T follicular helper cell (primary cell): ENCODE results near the gene ETFDH.
"Not testable (repeated sequence)": the region's sequence is repeated elsewhere in the genome, so short reads cannot be mapped to it uniquely, and the experiment has no call there.

Experiments
- DNase-seq: peaks from one replicate; pipeline ENCODE4 v3.0.0-alpha.2; 2020; ENCODE audit warnings: low read depth
- total RNA-seq, 2 experiments: gene quantifications; one replicate each; lab custom pipeline; 2026; lab: John Stamatoyannopoulos, UW

Gene ETFDH
- 27.6 to 35.9 reads per million in 2 experiments for total RNA-seq

DNA sequence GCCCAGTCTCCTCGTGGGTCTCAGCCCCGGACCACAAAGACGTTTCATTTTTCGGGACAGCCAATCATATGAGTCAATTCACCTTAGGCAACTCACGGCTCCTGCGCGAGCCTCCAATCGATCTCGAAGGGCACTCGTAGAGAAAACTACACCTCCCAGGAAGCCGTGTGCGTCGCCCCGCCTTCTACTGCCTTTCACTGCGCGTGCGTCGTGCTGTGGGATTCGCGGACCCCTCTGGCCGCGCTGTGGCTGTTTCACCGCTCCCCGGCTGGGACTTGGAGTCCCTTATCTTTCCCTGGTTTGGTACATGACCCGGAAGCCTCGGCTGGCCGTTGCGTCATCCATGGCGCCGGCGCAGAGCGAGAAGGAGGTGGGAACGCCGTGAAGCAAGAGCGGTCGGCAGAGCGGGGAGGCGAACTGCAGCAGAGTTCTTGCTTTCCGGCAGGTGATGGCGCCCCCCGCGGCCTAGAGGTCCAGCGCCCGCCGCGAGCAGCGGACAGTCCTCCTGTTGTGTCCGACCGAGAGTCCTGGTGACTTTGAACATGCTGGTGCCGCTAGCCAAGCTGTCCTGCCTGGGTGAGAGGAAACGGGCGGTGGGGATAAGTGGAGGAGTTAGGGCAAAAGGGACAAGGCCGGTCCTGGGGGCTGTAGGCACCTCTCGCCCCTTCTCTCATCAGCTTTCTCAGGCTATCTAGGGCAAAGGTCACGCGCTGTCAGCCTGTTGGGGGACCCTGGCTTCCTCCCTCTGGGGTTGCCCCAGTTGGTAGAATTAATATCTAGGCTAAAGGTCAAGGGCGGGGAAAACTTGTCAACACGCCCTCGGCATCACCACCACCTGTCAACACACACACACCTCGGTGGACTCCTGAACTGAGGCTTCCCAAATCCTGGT is at the start of gene ETFDH:
Gene ETFDH (plus strand): TSS at position 382 of the 892 bp plus-strand sequence. CDS start 161 bp downstream, at position 543.
- DNase-seq, result peak; percentile 98

DNA sequence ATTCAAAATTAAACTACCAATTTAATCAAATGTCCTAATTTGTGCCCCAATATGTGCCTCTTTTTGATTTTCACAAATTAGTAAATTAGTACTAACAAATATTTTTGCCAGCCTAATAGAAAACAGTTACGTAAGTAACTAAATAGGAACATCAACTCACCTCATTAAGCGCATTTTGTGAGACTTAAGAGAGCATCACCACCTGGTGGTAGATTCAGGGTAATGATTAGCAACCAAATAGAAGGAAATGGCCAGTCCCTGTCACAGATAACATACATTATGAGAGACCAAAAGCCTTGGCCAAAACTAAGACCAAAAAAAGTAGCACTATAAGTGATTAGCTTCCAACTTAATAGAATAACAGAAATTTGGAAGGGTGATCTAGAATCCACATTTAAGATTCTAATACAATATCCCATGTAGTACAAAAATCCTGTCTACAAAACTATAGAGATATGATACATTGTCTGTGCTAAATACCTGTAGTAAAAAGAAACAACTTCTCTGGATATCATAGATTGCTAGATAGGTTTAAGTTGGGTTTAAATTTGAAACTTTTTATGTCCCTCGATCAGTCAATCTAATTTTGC is 47.1 kb upstream of the ETFDH start:
- no peak for DNase-seq

DNA sequence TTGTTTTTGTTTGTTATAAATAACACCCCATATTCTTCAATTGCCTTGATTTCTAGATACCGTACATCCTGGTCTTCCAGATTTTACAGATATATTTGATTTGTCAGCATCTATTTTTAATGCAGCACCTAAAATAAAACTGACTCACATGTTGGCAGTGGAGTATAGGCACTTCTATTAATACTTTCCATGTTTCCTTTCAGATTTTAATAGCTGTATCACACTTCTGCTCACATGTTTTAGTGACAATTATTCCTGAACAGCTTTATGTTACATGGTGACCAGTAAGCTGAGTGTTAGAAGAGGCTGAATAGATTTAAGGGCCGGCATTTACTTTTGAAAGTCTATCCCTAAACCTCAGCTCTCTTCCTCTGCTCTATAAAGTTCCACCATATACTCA is 46.6 kb upstream of the ETFDH start:
- DNase-seq, result no peak

DNA sequence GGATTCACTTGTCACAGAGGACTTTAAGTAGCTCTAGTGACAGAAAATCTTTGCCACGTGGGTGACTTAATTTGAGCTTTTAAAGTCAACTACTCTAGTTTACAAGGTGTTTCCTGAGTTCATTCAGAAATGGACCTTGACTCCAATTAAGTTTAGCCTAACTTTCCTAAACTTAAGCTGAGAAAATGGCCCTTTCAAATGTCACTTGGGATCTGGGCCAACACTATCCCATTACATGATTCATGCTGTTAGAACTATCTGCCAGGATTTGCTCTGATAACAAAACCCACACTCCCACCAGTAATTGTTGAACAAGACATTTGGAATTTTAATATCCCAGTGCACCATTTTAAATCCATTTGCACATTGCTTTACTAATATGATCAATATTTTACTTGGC is 41.2 kb upstream of the ETFDH start:
- no peak for DNase-seq

DNA sequence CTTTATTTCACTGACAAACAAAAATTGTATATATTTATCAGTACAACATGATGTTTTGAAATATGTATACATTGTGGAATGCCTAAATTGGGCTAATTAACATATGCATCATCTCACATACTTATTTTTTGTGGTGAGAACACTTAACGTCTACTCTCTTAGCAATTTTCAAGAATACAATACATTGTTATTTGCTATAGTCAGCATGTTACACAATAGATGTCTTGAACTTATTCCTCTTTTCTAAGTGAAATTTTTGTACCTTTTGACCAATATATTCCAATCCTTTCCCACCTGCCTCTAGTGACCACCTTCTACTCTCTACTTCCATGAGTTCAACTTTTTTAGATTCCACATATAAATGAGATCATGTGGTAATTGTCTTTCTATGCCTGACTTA is 35.5 kb upstream of the ETFDH start:
- DNase-seq, result no peak

DNA sequence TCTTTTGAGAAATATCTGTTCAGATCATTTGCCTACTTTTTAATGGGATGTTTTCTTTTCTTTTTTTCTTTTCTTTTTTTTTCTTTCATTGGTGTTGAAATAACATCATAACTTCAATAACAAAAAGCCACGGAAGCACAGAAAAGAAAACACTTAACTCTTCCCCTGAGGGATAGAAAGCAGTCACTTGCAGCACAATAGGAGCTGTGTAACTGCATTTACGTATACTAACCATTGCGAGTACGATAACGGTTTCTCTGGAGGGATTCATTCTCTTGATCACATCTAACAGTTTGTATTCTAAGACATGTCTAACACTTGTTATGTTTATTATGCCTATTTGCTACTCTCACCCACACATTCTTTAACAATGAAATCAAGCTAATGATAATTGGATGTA is 27.7 kb upstream of the ETFDH start:
- no peak for DNase-seq

DNA sequence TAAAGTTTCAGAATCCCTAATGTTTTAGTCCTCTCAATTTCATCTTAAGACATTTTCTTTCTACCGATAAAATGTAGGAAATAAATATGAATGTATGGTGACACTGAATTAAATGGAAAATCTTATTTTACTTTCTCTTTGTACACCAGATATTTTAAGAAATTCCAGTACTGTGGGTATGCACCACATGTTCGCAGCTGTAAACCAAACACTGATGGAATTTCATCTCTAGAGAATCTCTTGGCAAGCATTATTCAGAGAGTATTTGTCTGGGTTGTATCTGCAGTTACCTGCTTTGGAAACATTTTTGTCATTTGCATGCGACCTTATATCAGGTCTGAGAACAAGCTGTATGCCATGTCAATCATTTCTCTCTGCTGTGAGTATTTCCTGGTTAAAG is 27.3 kb upstream of the ETFDH start:
- DNase-seq, result no peak

DNA sequence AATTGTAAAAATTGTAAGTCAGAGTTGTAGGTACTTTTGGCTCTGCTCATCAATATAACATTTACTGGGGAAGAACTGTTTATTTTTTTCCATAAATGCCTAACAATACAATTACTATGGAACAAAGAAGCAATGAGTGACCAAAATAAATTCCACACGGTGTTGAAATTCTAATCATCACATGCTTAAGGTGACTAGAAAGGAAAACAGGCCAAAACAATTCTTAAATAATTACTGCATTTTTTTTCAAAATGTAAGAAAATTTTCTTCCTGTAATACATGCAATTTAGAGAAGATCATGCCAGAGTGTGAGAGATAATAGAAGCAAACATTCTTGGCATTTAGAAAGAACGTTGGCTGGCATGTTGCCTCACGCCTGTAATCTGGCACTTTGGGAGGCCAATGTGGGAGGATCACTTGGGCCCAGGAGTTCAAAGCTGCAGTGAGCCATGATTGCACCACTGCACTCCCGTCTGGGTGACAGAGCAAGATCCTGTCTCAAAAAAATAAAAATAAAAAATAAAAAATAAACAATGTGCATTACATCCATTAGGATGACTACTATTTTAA is 22.9 kb upstream of the ETFDH start:
- DNase-seq, result no peak

DNA sequence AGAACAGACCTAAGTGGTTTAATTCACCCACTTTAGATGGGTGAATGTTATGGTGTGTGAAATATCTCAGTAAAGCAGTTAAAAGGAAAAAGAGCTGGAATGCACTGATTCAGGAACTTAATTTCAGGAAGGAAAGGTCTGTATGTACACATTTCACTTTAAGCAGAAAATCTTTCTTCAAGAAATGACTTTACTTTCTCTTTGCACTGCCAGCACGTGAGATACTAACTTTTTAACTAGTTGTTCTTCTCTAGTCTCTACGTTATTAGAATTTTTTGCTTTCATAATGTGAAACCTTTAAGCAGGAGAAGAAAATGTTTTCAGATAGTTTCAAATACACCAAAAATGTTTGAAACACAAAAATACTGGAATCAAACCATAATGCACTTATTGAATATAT is 19.2 kb upstream of the ETFDH start:
- DNase-seq, result no peak

DNA sequence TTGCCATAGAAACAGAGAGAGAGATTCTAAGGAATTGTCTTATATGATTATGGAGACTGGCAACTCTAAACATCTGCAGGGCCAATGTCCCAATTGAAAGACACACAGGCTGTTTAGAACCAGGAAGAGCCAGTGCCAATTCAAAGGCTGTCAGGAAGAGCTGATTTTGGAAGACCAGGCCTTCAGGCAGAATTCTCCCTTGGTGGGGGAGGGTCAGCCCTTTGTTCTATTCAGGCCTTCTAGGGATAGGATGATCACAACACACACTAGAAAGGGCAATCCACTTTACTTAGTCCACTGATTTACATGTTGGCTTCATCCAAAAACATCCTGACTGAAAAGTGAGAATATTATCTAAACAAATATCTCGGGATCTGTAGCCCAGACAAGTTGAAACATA is 15.7 kb upstream of the ETFDH start:
- DNase-seq, result no peak

DNA sequence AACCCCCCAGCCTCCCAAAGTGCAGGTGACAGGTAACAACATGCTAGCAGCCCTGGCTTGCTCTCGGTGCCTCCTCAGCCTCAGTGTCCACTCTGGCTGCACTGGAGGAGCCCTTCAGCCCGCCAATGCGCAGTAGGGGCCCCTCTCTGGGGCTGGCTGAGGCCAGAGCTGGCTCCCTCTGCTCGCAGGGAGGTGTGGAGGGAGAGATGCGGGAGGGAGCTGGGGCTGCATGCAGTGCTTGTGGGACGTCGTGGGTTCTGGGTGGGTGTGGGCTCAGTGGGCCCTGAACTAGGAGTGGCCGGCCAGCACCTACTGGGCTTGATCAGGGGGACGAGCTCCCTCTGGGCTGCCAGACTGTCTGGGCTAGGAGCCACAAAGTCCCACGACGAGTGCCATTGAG is 14.8 kb upstream of the ETFDH start:
- DNase-seq, result no peak

DNA sequence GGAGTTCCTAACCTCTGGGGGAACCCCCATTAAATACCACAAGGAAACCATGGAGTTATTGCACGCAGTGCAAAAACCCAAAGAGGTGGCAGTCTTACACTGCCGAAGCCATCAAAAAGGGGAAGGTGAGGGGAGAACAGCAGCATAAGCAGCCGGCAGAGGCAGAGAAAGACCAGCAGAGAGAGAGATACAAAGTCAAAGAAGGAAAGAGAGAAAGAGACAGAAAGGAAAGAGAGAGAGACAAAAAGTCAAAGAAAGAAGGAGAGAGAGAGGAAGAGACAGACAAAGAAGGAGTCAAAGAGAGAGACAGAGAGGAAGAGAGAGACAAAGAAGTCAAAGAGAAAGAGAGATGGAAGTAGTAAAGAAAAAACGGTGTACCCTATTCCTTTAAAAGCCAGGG is 8.8 kb upstream of the ETFDH start:
- DNase-seq, result not testable (repeated sequence)

DNA sequence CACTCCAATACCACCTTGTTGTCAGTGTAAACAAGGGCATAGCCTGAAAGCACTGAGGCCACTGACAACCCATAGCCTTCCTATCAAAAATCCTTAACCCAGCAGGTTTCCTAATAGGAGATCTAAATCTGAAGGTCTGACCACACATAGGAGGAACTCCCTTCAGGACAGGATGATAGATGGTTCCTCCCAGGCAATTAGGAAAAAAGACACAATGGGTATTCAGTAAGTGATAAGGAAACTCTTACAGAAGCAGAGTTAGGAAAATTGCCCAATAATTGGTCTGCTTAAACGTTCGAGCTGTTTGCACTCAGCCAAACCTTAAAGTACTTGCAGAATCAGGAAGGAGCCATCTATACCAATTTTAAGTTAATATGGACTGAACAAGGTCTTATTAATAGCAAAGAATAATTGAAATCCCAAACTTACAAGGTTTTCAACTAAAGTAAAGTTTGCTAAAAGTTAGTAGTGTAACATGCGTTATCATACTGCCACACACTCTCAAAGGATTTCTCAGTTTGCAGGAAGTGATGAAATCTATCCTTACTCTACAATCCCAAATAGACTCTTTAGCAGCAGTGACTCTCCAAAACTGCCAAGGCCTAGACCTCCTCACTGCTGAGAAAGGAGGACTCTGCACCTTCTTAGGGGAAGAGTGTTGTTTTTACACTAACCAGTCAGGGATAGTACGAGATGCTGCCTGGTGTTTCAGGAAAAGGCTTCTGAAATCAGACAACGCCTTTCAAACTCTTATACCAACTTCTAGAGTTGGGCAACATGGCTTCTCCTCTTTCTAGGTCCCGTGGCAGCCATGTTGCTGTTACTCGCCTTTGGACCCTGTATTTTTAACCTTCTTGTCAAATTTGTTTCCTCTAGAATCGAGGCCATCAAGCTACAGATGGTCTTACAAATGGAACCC is 8.1 kb upstream of the ETFDH start:
- DNase-seq, result not testable (repeated sequence)

DNA sequence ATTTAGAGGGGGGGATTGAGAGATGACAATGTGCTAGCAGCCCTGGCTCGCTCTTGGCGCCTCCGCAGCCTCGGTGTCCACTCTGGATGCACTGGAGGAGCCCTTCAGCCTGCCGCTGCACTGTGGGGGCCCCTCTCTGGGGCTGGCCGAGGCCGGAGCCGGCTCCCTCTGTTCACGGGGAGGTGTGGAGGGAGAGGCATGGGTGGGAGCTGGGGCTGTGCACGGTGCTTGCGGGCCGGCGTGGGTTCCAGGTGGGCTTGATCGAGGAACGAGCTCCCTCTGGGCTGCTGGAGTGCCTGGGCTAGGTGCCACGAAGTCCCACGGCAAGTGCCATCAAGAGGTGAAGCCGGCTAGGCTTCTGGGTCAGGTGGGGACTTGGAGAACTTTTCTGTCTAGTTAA is 7.3 kb upstream of the ETFDH start:
- DNase-seq, result no peak

DNA sequence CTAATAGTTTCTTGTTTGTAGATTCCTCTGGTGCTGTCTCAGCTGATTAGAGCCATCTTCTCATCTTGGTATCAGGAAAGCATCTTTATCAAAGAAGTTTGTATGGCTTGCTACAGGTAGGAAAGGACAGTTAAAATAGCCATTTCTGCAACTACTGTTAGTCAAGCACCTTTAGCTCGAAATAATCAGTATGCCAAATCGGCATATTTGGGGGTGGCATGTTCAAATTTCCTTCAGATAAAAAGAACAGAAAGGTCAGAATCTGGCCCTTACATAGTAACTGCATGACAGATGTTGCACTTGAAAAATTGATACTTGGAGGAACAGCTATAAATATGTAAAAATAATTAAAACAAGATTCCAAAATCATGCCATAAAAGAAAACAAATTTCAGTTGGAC is 5.2 kb upstream of the ETFDH start:
- no peak for DNase-seq

DNA sequence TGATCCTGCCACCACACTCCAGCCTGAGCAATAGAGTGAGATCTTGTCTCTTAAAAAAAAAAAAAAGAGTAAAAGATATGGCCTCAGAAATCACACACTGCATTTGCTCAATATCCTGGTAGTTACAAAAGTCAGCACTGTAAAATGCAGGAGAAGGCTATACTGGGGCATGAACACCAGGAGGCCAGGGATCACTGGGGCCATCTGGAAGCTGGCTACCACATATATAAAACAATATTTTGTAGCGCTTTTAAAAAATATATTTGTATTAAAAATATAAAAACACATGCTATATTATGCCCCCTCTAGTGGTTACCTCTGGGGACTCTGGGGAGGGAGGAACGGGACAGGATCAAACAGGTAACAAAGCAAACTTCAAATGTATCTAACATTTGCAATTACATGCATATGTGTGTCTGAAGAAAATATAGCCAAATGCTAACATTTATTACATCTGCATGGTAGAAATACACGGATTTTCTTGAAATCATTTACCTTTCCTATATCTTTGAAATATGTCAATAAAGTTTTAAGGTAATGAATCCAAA is 4.4 kb upstream of the ETFDH start:
- no peak for DNase-seq

DNA sequence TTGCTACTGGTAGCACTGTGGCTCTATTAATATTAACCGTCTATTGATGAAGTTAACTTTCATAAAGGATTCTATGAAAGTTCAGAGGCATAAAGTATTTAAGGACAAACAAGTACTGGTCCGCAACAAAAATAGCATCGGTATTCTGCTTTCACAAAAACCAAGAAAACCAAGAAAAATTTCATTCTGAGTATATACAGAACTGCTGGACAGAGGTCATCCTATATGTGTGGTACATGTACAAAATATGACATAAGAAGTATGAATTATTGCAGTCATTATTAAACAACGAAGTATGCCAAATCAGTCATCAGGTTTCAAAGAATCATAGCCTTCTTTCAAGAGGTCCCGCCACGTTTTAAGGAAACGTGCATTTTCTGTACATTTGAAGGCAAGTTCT is 2.8 kb upstream of the ETFDH start:
- DNase-seq, result no peak

DNA sequence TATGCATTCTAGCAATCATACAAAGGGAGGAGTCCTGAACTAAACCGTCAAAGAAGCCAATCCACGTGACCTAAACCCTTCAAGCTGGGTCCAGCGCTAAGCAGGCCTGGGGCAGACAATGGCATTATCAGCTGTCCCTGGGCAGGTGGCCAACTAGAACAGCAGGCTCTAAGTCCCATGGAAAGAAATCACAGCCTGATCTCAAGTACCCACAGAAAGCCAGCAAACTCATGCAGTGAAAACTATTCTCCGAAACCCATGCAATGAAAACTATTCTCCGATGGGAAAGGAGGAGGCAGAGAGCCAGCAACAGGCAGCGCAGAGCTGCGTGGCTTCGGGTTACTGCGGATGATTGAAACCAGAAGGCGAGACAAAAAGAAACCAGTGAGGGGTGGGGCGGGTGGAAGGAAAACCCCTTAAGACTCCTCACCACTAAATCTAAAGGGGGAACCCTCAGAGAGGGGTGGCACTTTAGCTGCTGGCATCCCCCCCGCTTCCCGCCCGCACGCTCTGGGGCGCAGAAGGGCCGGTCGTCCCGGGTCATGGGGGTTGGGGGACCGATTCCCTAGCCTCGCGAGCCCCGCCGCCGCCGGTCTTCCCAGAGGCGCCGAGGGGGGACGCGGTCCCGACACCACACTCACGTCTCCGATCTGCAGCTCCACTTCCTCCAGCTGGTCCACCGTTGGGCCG is 976 bp upstream of the ETFDH start:
- DNase-seq, result no peak

DNA sequence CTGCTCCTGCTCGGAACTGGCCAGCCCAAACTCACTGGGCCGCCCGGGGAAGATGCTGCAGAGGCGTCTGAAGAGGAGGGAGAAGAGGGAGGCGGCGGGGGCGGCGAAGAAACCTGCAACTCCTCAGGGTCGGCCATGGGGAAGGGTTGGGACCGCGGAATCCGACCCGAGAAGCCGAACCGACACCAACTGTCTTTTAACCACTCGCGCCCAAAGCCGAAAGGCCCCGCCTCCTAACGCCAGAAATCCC is 506 bp upstream of the ETFDH start, which contains the start of gene C4orf46:
Gene C4orf46 (minus strand): TSS at position 223 of the 250 bp plus-strand sequence. CDS start 86 bp downstream, at position 137.
- no peak for DNase-seq

DNA sequence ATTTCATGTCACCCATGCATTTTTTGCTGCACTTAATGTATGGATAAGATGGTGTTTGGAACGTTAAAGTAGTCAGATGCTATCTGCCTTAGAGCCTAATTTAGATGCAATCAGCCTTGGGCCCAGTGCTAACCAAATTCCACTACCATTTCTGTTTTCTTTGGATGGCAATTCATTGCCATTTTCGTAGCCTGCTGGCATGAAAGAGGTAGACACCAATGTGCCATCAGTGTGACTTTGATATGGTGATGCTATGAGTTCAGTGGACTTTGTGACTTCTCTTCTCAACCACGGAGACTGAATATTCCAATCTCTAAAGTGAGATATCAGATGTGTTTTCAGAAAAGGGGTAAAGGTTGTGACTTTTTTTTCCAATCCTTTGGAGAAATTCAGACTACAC is 1.5 kb downstream of the ETFDH start:
- no peak for DNase-seq

DNA sequence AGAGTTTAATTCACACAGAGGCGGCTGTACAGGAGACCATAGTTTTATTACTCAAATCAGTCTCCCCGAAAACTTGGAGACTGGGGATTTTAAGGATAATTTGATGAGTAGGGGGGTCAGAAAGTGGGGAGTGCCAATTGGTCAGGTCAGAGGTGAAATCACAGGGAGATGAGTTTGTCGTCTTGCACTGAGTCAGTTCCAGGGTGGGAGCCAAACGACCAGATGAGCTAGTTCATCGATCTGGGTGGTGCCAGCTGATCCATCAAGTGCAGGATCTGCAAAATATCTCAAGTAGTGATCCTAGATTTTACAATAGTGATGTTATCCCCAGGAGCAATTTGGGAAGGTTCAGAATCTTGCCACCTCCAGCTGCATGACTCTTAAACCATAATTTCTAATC is 4.0 kb downstream of the ETFDH start:
- DNase-seq, result no peak
